ENCODE results near the gene KCNAB2.

Gene KCNAB2

DNA sequence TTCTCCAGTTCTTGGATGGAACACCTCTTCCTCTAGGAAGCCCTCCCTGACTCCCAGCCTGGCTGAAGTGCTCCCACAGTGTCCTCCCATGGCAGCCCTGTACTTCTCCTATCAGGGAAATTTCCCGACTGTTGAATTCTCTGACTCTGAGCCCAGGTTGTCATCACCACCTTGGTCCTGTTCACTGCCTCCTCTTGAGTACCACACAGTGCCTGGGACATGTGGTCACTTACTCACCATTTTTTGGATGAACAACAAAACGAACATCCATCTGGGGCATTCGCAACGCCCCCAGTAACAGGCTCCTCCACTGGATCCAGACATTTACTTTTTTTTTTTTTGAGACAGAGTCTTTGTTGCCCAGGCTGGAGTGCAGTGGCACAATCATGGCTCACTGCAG is 97.0 kb downstream of the KCNAB2 start:
- TF ChIP-seq TAF1 (IDR thresholded peaks at IDR 0.05; ENCODE audit: borderline replicate concordance, insufficient read depth, low read length) (no peak), SIN3A (IDR thresholded peaks at IDR 0.05; ENCODE audit: borderline replicate concordance, insufficient read depth, low read length) (no peak), FOXP2 (optimal IDR thresholded peaks at IDR 0.05; ENCODE audit: borderline replicate concordance, extremely low read depth, extremely low read length, insufficient read depth) (no peak), POLR2AphosphoS5 (IDR thresholded peaks at IDR 0.05; ENCODE audit: low read depth, low read length) (no peak)
- TF ChIP-seq, protein P1, sequence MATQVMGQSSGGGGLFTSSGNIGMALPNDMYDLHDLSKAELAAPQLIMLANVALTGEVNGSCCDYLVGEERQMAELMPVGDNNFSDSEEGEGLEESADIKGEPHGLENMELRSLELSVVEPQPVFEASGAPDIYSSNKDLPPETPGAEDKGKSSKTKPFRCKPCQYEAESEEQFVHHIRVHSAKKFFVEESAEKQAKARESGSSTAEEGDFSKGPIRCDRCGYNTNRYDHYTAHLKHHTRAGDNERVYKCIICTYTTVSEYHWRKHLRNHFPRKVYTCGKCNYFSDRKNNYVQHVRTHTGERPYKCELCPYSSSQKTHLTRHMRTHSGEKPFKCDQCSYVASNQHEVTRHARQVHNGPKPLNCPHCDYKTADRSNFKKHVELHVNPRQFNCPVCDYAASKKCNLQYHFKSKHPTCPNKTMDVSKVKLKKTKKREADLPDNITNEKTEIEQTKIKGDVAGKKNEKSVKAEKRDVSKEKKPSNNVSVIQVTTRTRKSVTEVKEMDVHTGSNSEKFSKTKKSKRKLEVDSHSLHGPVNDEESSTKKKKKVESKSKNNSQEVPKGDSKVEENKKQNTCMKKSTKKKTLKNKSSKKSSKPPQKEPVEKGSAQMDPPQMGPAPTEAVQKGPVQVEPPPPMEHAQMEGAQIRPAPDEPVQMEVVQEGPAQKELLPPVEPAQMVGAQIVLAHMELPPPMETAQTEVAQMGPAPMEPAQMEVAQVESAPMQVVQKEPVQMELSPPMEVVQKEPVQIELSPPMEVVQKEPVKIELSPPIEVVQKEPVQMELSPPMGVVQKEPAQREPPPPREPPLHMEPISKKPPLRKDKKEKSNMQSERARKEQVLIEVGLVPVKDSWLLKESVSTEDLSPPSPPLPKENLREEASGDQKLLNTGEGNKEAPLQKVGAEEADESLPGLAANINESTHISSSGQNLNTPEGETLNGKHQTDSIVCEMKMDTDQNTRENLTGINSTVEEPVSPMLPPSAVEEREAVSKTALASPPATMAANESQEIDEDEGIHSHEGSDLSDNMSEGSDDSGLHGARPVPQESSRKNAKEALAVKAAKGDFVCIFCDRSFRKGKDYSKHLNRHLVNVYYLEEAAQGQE (IDR thresholded peaks at IDR 0.05; ENCODE audit: insufficient read depth in 1 of 2, low read depth in 2 of 2, low read length in 2 of 2): no peak

DNA sequence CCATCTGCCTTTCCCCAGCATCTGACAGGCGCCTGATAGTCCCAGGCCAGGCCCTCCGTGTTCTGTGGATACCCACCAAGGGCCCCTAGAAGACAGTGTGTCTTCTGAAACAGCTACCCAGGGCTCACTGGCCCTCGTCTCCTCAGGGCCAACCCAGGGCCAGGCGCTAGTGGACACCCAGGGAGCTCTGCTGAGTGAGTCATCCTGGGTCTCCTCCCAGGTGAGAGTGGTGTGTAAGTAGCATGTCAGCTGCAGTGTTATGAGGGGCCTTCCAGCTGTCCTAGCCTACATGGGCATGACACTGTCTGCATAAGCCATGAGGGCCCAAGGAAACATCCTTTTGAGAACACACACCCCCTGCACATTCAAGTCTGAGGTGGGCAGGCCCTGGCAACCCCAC is 97.7 kb downstream of the KCNAB2 start:
- TF ChIP-seq POLR2AphosphoS5 (IDR thresholded peaks at IDR 0.05; ENCODE audit: low read depth, low read length) (no peak), FOXP2 (optimal IDR thresholded peaks at IDR 0.05; ENCODE audit: borderline replicate concordance, extremely low read depth, extremely low read length, insufficient read depth) (no peak), TAF1 (IDR thresholded peaks at IDR 0.05; ENCODE audit: borderline replicate concordance, insufficient read depth, low read length) (no peak)
- TF ChIP-seq, protein P1 (IDR thresholded peaks at IDR 0.05; ENCODE audit: insufficient read depth in 1 of 2, low read depth in 2 of 2, low read length in 2 of 2): no peak

DNA sequence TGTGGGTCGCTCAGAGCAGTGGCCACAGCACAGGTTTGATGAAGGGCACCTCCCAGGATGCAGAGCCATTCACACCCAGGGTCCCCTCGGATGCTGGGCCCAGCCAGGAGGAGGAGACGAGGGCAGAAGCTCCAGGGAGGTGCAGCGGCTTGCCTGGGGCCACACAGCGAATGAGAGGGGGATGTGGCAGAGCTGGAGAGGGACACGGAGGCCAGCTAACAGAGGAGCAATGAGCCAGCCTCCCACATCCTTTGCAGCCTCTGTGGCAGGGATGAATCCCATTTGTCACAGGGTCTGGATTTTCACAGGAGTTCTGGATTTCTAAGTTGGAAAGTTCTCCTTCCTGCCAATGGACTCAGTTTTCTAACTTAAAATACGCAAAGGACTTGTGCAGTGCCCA is 98.5 kb downstream of the KCNAB2 start:
- TF ChIP-seq, protein P1 (IDR thresholded peaks at IDR 0.05; ENCODE audit: insufficient read depth in 1 of 2, low read depth in 2 of 2, low read length in 2 of 2): no peak
- no peak for TF ChIP-seq FOXP2 (optimal IDR thresholded peaks at IDR 0.05; ENCODE audit: borderline replicate concordance, extremely low read depth, extremely low read length, insufficient read depth)

DNA sequence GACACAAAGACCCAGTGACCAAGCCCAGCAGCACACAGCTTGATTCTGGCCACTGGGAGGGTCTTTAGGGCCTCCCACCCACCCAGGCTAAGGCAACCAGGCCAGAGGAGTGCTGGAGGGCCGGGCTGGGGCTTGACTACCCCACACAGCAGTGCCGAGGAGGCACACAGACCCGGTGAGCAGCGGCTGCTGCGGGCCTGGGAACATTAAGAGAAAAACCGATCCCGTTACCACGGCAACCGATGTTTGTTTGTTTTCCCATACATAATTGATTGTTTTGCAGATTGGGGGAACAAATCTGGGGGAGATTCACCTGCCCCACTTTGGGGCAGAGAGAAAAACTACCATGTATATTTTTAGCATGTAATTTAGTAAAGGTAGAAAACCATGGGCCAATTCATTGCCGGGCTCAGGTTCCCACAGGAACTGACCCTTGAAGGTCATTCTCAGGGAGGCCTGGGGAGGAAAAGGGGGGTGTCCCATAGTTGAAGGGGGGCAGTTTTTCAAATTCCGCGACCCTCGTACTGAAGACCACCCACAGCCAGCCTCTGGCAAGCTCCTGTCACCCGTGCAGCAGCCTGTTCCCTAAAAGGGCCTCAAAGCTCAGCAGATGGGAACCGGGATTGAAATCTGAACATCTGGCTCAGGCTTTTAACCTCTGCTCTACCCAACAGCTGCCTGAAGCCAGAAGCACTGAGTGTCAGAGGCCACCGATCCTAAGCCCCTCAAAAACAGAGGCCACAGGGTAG is 99.1 kb downstream of the KCNAB2 start:
- no peak for TF ChIP-seq FOXP2 (optimal IDR thresholded peaks at IDR 0.05; ENCODE audit: borderline replicate concordance, extremely low read depth, extremely low read length, insufficient read depth)
- TF ChIP-seq, protein P1 (IDR thresholded peaks at IDR 0.05; ENCODE audit: insufficient read depth in 1 of 2, low read depth in 2 of 2, low read length in 2 of 2): no peak
- TF ChIP-seq SIN3A (IDR thresholded peaks at IDR 0.05; ENCODE audit: borderline replicate concordance, insufficient read depth, low read length): no peak
- TF ChIP-seq TAF1 (IDR thresholded peaks at IDR 0.05; ENCODE audit: borderline replicate concordance, insufficient read depth, low read length): no peak
- TF ChIP-seq POLR2AphosphoS5 (IDR thresholded peaks at IDR 0.05; ENCODE audit: low read depth, low read length): no peak

DNA sequence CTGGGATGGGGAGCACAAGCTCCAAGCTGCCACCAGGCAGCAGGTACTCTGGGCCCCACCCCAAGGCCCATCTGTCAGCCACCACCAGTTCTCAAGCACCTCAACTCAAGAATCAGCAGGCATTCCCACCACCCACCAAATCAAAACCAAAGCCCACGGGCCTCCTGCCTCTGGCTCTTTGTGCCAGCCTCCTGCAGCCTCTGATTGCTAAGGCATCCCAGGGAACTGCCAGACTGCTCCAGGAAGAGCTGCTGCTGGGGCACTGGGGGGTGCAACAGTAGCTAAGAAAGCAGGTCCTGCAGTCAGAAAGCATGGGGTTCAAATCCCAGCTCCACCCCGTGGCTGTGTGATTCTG is 99.7 kb downstream of the KCNAB2 start:
- TF ChIP-seq TAF1 (IDR thresholded peaks at IDR 0.05; ENCODE audit: borderline replicate concordance, insufficient read depth, low read length) (no peak), POLR2AphosphoS5 (IDR thresholded peaks at IDR 0.05; ENCODE audit: low read depth, low read length) (no peak)
- TF ChIP-seq, protein P1 (IDR thresholded peaks at IDR 0.05; ENCODE audit: insufficient read depth in 1 of 2, low read depth in 2 of 2, low read length in 2 of 2): no peak

All from PFSK-1 (cell line).